ENCODE measurements around the gene FIBCD1. TPM values are rescaled to one million over a fixed set of nuclear protein-coding genes. Genes with fewer than 3 reads are reported as not detected.
A peak's percentile ranks its signal among the peaks of the same experiment; 100 is the strongest.

Gene FIBCD1
- total RNA-seq, 1 donor: 5.1 TPM

- TF ChIP-seq, protein P1, sequence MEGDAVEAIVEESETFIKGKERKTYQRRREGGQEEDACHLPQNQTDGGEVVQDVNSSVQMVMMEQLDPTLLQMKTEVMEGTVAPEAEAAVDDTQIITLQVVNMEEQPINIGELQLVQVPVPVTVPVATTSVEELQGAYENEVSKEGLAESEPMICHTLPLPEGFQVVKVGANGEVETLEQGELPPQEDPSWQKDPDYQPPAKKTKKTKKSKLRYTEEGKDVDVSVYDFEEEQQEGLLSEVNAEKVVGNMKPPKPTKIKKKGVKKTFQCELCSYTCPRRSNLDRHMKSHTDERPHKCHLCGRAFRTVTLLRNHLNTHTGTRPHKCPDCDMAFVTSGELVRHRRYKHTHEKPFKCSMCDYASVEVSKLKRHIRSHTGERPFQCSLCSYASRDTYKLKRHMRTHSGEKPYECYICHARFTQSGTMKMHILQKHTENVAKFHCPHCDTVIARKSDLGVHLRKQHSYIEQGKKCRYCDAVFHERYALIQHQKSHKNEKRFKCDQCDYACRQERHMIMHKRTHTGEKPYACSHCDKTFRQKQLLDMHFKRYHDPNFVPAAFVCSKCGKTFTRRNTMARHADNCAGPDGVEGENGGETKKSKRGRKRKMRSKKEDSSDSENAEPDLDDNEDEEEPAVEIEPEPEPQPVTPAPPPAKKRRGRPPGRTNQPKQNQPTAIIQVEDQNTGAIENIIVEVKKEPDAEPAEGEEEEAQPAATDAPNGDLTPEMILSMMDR (IDR thresholded peaks at IDR 0.05; ENCODE audit: extremely low read depth, low read depth, low read length): no peak
- no peaks in the 10 kb centered on the region for H3K9me3 ChIP-seq (ENCODE audit: low read depth, low read length)
Observed at GRCh38 chr9:130858739-130859705, 80.0 kb downstream of the FIBCD1 start.

DNA sequence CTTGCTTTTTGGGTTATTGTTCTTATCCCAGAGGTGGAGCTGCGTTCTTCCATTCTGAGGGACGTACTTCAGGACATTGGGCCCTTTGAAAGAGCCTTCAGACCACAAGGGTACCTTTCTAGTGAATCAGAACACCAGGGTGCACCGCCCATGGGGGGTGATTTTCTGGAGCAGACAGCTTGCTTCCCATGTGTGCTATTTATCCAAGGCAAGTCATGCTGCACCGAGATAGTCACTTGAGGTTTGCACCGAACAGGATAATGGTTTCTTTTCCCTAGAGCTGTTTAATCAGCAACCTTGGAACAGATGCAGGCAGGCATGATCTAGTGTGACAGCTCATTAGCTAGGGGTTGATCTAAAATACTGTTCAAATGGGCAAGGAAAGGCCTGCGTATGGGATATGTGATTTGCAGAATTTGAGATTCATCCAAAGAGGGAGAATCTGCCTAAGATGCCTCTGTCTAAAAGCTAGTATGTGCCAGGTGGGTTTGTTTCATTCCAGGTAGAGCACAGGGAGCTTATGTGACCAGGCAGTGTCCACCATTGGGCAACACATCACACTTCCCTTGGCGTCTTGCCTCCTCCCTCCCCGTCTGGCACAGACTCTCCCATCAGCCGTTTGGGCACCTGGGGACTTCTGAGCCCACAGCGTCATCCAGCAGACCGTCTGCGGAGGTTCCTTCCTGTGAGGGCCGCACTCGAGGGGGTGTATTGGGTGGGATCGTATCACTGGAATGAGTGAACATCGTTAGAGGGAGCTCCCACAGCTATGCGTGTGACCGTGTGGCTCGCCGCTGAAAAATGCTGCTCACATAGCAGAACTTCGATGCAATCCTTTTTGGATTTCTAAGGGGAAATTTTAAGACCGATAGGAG is 80.9 kb downstream of the FIBCD1 start:
- Histone ChIP-seq H3K79me2 (ENCODE audit: insufficient read depth, low read length) (peaks cover 89% of the 10 kb centered on the region), H3K27me3 (ENCODE audit: insufficient read depth, low read length) (no peaks in the 10 kb centered on the region), H3K36me3 (ENCODE audit: insufficient read depth, low read length) (peaks cover 71% of the 10 kb centered on the region), H3K27ac (ENCODE audit: low read depth, low read length) (peak overlapping the region; percentile 97), H3K4me3 (ENCODE audit: insufficient read depth, low read length) (no peak overlapping the region), H3K9me3 (ENCODE audit: low read depth, low read length) (no peaks in the 10 kb centered on the region), H4K20me1 (ENCODE audit: insufficient read depth, low read length) (peaks cover 6% of the 10 kb centered on the region), H3K4me1 (ENCODE audit: insufficient read depth, low read length) (peaks cover 54% of the 10 kb centered on the region), H2AFZ (ENCODE audit: low read length) (no peak overlapping the region), H3K4me2 (ENCODE audit: insufficient read depth, low read length) (peak overlapping the region; percentile 41)
- TF ChIP-seq, protein P1 (IDR thresholded peaks at IDR 0.05; ENCODE audit: extremely low read depth, low read depth, low read length): no peak
- DNase-seq (ENCODE audit: insufficient read length, low spot score, missing footprints): peak; percentile 87

More at GRCh38 chr9:130858739-130859705, 80.0 kb downstream of the FIBCD1 start:
- DNase-seq (ENCODE audit: insufficient read length, low spot score, missing footprints): no peak
- Histone ChIP-seq H2AFZ (ENCODE audit: low read length) (no peak overlapping the region), H3K4me3 (ENCODE audit: insufficient read depth, low read length) (no peak overlapping the region), H3K4me2 (ENCODE audit: insufficient read depth, low read length) (peak overlapping the region; percentile 52), H3K27ac (ENCODE audit: low read depth, low read length) (peak overlapping the region; percentile 97), H4K20me1 (ENCODE audit: insufficient read depth, low read length) (peaks cover 9% of the 10 kb centered on the region), H3K27me3 (ENCODE audit: insufficient read depth, low read length) (no peaks in the 10 kb centered on the region), H3K4me1 (ENCODE audit: insufficient read depth, low read length) (peaks cover 54% of the 10 kb centered on the region), H3K79me2 (ENCODE audit: insufficient read depth, low read length) (peaks cover 89% of the 10 kb centered on the region), H3K36me3 (ENCODE audit: insufficient read depth, low read length) (peaks cover 77% of the 10 kb centered on the region)

- peaks cover 4% of the 10 kb centered on the region for H4K20me1 ChIP-seq (ENCODE audit: insufficient read depth, low read length)
- TF ChIP-seq, protein P1 (IDR thresholded peaks at IDR 0.05; ENCODE audit: extremely low read depth, low read depth, low read length): no peak
- peaks cover 89% of the 10 kb centered on the region for H3K79me2 ChIP-seq (ENCODE audit: insufficient read depth, low read length)
- H3K36me3 ChIP-seq (ENCODE audit: insufficient read depth, low read length): peaks cover 60% of the 10 kb centered on the region
- peaks cover 46% of the 10 kb centered on the region for H3K4me1 ChIP-seq (ENCODE audit: insufficient read depth, low read length)
- no peak overlapping the region for H2AFZ ChIP-seq (ENCODE audit: low read length)
- peak overlapping the region; percentile 97 for H3K27ac ChIP-seq (ENCODE audit: low read depth, low read length)
- DNase-seq (ENCODE audit: insufficient read length, low spot score, missing footprints): no peak
- H3K27me3 ChIP-seq (ENCODE audit: insufficient read depth, low read length): no peaks in the 10 kb centered on the region
- no peak overlapping the region for H3K4me2 ChIP-seq (ENCODE audit: insufficient read depth, low read length)
- H3K4me3 ChIP-seq (ENCODE audit: insufficient read depth, low read length): no peak overlapping the region
- no peaks in the 10 kb centered on the region for H3K9me3 ChIP-seq (ENCODE audit: low read depth, low read length)
Observed at GRCh38 chr9:130856474-130856873, 82.6 kb downstream of the FIBCD1 start.
